Stimulated activated CD8-positive, alpha-beta memory T cell treated with anti-CD3 and anti-CD28 coated beads, Interleukin-15, amount 100 ng/mL, for 1 hour (primary cell): Measurements from ENCODE around the gene EFHC2.
"Not testable (repeated sequence)": the region's sequence is repeated elsewhere in the genome, so short reads cannot be mapped to it uniquely, and the experiment has no call there.

Experiments
- DNase-seq: peaks from one replicate; pipeline ENCODE4 v3.0.0-alpha.2; 2020; ENCODE audit warnings: low read depth

Gene EFHC2

DNA sequence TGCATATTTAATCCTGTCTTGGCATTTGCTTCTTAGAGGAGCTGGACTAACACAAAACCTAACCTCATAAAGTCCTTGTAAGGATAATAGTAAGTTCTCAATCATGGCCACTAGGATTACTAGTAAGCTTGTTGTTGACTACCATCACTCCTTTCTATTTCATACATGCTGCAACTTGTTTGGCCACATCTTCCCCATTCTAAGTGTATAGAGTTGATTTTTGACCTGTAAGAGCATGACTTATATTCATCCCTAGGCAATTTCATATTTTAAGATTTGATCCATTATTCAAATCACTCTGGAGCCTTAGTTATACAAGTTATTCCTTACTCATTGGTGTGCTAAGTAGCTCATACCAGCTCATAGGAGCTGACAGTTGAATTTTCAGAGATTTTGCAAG lies 109.4 kb downstream of the EFHC2 start:
- no peak for DNase-seq

DNA sequence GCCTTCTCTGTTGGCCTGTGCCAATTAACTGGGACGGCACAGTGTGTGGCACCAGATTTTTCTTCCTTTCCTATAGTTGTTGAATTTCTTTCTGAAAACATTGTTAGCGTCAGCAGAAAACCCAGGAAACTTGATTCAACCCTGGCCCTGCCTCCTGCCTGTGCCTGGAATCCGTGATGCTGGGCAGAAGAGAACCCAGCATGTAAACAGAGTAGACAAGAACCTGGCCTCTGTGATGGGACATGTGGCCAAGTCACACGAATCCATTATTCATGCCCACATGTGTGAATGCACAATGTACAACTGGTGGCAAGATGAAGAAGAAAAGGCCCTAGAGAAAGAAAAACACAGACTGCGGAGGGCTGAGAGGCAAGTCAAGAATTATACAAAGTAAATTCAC lies 111.4 kb downstream of the EFHC2 start:
- DNase-seq: no peak

- no peak for DNase-seq
Measured at GRCh38 chrX:44228621-44229020, 114.9 kb downstream of the EFHC2 start.

DNA sequence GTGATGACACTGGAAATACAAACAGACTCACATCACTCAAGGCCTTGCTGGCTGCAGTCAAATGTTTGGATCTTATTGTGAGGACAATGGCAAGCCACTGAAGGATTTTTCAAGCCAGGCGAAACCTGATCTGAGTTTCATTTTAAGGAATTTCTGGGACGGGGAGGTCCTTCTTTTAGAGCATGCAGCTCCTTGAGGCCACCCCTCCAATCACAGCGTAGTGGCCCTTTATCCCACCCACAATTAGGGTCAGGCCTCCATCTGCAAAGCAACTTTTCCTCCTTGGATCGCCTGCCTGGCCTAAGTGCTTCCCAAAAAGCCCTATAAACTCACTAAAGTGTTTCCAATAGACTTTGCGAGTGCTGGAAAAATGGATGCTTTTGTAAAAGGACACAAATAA lies 115.5 kb downstream of the EFHC2 start:
- no peak for DNase-seq

- DNase-seq: no peak
Measured at GRCh38 chrX:44225667-44226066, 117.8 kb downstream of the EFHC2 start.

GRCh38 chrX:44224760-44225159 lies 118.7 kb downstream of the EFHC2 start:
- no peak for DNase-seq

DNA sequence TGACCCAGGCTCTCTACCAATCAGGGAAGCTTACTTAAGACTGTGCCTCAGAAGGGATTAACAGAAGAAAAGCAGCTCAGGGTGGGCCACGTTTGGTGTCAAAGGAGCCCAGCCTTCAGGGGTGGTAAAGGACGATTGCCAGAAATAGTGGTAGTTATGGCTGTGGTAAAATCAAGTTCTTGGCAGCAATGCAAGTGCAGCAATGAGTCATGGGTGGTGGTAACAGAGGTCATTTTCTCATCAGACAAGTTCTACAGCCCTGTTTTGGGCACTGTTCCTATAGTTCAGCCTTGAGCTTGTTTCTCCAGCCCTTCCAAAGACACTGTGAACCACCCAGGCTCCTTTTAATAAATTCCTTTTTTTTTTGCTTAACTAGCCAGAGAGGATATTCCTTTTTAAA lies 120.3 kb downstream of the EFHC2 start:
- no peak for DNase-seq

- DNase-seq: no peak
Measured at GRCh38 chrX:44218465-44218864, 125.0 kb downstream of the EFHC2 start.

DNA sequence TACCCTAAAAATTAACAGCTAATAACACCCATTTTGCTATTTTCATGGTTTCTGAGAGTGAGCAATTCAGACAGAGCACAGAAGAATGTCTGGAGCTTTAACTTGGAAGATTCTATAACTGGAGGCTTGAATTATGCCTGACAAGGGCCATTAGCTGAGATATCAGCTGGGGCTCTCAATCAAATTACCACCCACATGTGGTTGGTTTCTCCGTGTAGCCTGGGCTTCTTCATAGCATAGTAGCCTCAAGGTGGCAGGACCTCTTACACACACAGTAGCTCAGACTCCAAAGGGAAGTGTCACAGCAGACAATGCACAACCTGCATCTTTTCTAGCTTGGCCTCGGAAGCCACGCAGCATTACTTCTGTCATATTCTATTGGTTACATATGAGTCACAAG lies 127.3 kb downstream of the EFHC2 start:
- no peak for DNase-seq

GRCh38 chrX:44203791-44204190 lies 139.7 kb downstream of the EFHC2 start:
- no peak for DNase-seq

DNA sequence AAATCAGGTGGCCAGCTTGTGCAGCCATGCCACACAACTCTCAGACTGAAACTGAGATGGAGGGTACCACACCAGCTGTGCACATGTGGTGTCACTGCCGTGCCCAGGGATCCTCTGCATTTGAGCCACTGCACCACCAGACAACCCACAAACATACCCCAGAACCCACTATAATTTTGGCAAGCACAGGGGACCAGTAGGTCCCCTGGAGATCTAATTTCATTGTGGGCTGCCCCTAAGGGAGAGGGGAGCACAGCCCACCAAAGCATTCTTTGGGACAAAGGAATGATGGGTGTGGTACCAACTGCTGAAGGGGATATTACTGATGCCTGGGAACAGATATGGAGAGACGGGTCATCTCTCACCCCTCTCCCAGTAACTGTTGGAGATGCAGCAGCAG lies 140.9 kb downstream of the EFHC2 start:
- DNase-seq: no peak

DNA sequence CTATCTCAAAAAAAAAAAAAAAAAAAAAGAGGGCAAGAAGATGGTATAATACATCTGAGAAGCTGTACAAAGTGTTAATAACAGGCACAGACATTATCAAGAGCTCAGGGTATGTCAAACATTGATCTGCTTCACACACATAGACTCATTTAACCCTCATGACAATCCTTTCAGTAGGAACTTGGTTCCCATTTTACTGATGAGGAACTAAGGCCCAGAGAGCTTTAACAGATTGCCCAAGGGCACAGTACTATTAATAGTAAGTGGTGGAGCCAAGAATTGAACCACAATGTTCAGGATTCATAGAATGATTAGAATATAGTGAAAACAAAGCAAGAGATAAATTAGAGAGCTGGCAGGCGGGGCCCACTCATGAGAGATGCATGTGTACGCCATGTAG lies 154.4 kb downstream of the EFHC2 start:
- DNase-seq: no peak

DNA sequence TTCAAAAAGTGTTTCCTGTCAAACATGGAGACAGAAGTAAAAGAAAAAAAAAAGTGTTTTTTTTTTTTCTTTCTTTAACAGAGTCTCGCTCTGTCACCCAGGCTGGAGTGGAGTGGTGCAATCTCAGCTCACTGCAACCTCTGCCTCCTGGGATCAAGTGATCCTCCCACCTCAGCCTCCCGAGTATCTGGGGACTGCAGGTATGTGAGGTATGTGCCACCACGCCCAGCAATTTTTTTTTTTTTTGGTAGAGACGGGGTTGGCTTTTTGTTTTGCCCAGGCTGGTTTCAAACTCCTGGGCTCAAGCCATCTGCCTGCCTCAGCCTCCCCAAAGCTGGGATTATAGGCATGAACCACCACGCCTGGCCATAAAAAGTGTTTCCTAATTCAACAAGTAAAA lies 155.6 kb downstream of the EFHC2 start:
- not testable (repeated sequence) for DNase-seq

DNA sequence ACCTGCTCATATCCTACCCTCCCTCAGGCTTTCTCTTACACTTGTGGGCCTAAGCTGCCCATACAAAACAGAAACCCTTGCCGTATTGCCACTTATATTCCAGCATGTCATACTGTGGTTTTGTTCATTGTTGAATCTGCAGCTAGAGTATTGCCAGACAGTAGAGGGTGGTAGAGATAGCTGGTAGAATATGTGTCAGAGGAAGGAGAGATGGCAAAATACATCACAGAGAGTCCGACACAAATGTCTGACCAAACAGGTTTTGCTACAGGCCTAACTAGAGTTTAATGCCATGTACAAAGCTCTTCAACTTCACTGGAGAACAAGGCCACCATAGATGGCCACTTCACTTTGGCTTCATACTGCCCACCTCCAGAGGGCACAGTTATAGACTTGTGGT lies 160.1 kb downstream of the EFHC2 start:
- DNase-seq: no peak

DNA sequence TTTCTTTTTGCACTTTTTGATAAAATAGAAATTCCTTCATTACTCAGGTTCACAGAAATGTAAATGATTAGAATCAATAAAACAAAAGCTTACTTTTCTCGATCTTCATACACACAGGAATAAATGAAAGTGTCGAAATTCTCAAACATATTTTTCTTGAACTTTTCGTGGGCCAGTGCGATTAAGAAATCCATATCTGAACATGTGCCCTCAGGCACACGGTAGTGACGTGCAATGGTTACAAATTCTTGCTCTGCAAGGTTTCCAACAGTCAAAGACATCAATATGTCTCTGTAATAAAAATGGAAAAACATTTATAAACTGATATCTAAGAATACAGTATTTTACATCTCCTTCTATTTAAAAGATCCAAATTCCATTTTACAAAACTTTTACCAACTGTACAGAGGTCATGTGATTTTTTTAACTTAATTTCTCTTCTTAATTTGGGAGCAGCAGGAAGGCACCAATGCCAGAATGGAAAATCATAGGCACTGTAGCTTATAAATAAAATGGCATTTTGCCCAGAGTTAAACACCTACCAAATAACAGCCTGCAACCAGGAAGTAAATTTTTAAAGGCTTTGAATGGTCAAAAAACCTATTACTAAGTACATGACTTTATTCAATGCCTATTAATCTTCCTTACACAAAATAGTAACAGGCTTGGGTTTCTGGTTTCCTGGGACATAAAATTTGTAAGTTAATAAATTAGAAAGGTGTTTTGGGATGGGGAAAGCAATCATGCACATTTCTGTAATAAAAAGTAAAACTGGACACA lies 165.0 kb downstream of the EFHC2 start:
- no peak for DNase-seq

DNA sequence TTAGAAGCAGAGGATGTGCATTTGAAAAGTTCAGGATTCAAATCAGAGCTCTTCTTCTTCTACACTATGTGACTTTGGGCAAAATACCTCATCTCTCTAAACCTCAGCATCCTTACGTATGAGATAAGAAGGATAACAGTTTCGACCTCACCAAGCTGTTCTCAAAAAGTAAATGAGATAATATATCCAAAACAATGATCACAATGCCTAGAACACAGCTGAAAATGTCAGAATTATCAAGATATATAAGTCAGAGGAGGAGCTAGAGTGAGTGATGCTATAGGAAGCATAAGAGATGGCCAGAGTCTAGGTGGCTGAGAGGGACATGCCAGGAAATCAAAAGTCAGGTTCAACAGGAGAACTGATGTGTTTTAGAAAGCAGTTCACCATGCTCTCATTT lies 168.0 kb downstream of the EFHC2 start:
- DNase-seq: no peak

DNA sequence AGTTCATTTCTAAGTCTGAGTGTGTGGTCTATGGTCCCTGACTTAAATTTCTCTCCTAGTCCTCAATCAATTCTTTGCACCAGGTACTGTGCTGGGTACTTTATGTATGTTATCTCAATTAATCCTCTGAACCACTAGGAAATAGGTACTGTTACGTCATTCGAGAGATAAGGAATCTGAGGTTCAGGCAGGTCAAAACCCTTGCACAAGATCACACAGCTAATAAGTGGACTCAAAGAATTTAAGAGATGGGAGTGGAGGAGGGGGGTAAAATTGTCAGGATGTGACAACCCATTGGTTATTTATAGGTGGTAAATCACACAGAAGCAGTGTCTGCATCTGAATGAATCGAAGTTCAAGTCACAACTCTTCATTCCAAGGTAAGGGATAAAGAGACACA lies 169.4 kb downstream of the EFHC2 start:
- DNase-seq: no peak

DNA sequence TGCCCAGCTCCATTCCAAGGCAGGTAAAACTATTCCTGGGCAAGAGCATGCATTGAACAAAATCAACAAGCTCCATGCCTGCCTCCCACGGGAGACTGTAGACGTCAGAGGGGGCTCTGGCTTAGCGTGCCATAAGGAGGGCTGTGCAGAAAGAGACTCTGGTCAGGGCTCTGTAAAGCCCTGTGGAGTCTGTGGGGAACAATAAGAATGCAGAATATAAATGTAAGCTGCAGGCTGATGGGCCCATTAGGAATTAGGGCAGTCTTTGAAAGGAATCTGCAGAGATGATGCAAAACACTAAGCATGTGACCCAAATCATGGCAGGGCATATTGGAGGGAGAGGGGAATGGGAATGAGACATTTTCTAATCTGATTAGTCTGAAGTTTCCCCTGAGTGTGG lies 170.3 kb downstream of the EFHC2 start:
- no peak for DNase-seq

- no peak for DNase-seq
Measured at GRCh38 chrX:44167116-44167515, 176.4 kb downstream of the EFHC2 start.

GRCh38 chrX:44162964-44163475 lies 180.5 kb downstream of the EFHC2 start:
- DNase-seq: no peak

GRCh38 chrX:44157858-44158257 lies 185.6 kb downstream of the EFHC2 start:
- no peak for DNase-seq

DNA sequence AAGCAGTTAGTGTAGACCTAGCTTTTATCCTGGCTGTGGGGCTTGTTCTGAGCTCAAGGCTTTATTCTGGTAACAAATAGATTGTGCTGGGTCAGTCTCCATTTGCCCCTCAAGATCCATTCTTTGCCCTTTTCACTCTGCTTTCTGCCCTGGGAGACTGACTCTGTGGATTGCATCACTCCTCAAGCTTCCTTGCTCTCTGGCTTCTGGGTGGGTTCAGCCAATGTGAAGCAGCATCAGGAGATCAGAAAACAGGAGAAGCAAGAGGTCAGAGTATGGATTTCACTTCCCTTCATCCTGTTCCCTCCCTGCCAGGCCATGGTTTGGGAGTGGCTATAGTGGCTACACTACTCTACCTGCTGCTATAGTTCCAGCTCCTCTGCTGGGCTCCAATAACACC lies 186.2 kb downstream of the EFHC2 start:
- no peak for DNase-seq

- no peak for DNase-seq
Measured at GRCh38 chrX:44156726-44157125, 186.7 kb downstream of the EFHC2 start.

- no peak for DNase-seq
Measured at GRCh38 chrX:44155126-44155525, 188.3 kb downstream of the EFHC2 start.
